ENCODE measurements around the gene LMO7.

DNA sequence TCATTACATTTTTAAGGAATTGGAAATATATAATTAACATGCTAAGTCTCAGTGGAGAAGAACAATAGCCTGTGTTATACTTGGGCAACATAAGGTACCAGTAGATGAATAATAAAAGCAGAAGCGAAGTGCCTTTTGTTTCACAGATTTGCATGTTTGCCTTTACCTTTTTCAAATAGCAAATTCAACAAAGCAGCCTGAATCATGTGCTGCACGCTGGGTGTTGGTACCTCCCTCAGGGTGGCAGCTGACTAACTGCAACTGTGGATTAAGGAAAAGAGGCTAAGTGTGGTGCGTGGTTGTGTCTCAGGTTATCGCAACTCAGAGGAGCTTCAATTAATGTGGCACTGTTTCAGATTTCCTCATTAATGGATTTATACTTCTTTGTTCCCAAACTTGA lies 189.0 kb downstream of the LMO7 start:
- TF ChIP-seq, protein P1, sequence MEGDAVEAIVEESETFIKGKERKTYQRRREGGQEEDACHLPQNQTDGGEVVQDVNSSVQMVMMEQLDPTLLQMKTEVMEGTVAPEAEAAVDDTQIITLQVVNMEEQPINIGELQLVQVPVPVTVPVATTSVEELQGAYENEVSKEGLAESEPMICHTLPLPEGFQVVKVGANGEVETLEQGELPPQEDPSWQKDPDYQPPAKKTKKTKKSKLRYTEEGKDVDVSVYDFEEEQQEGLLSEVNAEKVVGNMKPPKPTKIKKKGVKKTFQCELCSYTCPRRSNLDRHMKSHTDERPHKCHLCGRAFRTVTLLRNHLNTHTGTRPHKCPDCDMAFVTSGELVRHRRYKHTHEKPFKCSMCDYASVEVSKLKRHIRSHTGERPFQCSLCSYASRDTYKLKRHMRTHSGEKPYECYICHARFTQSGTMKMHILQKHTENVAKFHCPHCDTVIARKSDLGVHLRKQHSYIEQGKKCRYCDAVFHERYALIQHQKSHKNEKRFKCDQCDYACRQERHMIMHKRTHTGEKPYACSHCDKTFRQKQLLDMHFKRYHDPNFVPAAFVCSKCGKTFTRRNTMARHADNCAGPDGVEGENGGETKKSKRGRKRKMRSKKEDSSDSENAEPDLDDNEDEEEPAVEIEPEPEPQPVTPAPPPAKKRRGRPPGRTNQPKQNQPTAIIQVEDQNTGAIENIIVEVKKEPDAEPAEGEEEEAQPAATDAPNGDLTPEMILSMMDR (conservative IDR thresholded peaks at IDR 0.05; ENCODE audit: low read length) = no peak
- TF ChIP-seq EZH2phosphoT487 (IDR thresholded peaks at IDR 0.05; ENCODE audit: borderline replicate concordance, low read depth, low read length) = no peak

Data from OCI-LY7 (cell line).